Mesenchymal stem cell (in vitro differentiated cells and primary cell): ENCODE data around the gene PTPRD.

Experiments
- DNase-seq: peaks from one replicate; pipeline ENCODE4 v3.0.0-alpha.2; 2013
- H2AFZ ChIP-seq: one replicate; pipeline ENCODE4 v1.6.1; 2013; ENCODE audit warnings: low read depth, mild to moderate bottlenecking, control low read depth, inconsistent platforms, low read length, moderate library complexity
- H2AK5ac ChIP-seq: 2 replicates; pipeline ENCODE4 v1.6.1; 2013; ENCODE audit warnings: low read length, moderate library complexity, mild to moderate bottlenecking, inconsistent platforms; ENCODE audit not compliant: severe bottlenecking
- H2BK120ac ChIP-seq: one replicate; pipeline ENCODE4 v1.6.1; 2013; ENCODE audit warnings: low read depth, mild to moderate bottlenecking, inconsistent platforms, low read length, moderate library complexity
- H2BK12ac ChIP-seq, 2 experiments: one replicate each; pipeline ENCODE4 v1.6.1; 2013; ENCODE audit warnings: inconsistent platforms in 2 of 2, low read length in 2 of 2, mild to moderate bottlenecking in 2 of 2, moderate library complexity in 2 of 2, control low read depth in 1 of 2
- H2BK15ac ChIP-seq: one replicate; pipeline ENCODE4 v1.6.1; 2013; ENCODE audit warnings: mild to moderate bottlenecking, low read depth, inconsistent platforms; ENCODE audit not compliant: poor library complexity, severe bottlenecking
- H2BK5ac ChIP-seq: 2 replicates; pipeline ENCODE4 v1.6.1; 2013; ENCODE audit warnings: low read depth, mild to moderate bottlenecking, low read length, control low read depth, inconsistent platforms; ENCODE audit not compliant: poor library complexity, severe bottlenecking
- H3K14ac ChIP-seq, 2 experiments: one replicate each; pipeline ENCODE4 v1.6.1; 2013; ENCODE audit warnings: inconsistent platforms in 2 of 2, low read length in 2 of 2, control low read depth in 1 of 2, mild to moderate bottlenecking in 1 of 2, moderate library complexity in 1 of 2
- H3K18ac ChIP-seq, 2 experiments: one replicate each; pipeline ENCODE4 v1.6.1; 2013; ENCODE audit warnings: inconsistent platforms in 2 of 2, low read length in 2 of 2, control low read depth in 1 of 2, low read depth in 1 of 2, mild to moderate bottlenecking in 1 of 2
- H3K23ac ChIP-seq, 2 experiments: one replicate each; pipeline ENCODE4 v1.6.1; 2013; ENCODE audit warnings: inconsistent platforms in 2 of 2, low read length in 2 of 2, mild to moderate bottlenecking in 2 of 2, moderate library complexity in 2 of 2, control low read depth in 1 of 2
- H3K27ac ChIP-seq: 2 replicates; pipeline ENCODE4 v1.5.1; 2013; ENCODE audit warnings: mild to moderate bottlenecking, moderate library complexity, low read length, control low read depth, inconsistent platforms; ENCODE audit not compliant: poor library complexity, severe bottlenecking
- H3K27me3 ChIP-seq, 2 experiments: 2 replicates each; pipeline versions ENCODE4 v1.6.1 to v1.7.0; 2013; ENCODE audit warnings: low read length in 2 of 2, mild to moderate bottlenecking in 2 of 2, moderate library complexity in 2 of 2, control low read depth in 1 of 2, inconsistent platforms in 1 of 2; ENCODE audit not compliant: control insufficient read depth in 1 of 2, insufficient read depth in 1 of 2
- H3K36me3 ChIP-seq, 2 experiments: 2 replicates each; pipeline versions ENCODE4 v1.6.1 to v1.7.0; 2013; ENCODE audit warnings: low read length in 2 of 2, control low read depth in 1 of 2, inconsistent platforms in 1 of 2, low read depth in 1 of 2, mild to moderate bottlenecking in 1 of 2; ENCODE audit not compliant: insufficient read depth in 2 of 2, control insufficient read depth in 1 of 2
- H3K4ac ChIP-seq, 2 experiments: one replicate each; pipeline ENCODE4 v1.6.1; 2013; ENCODE audit warnings: inconsistent platforms in 2 of 2, low read length in 2 of 2, mild to moderate bottlenecking in 2 of 2, moderate library complexity in 2 of 2, control low read depth in 1 of 2, low read depth in 1 of 2
- H3K4me1 ChIP-seq: 2 replicates; pipeline ENCODE4 v1.6.1; 2013; ENCODE audit warnings: low read depth, low read length, control low read depth; ENCODE audit not compliant: control insufficient read depth, insufficient read depth
- H3K4me2 ChIP-seq: 2 replicates; pipeline ENCODE4 v1.6.1; 2013; ENCODE audit warnings: low read length, mild to moderate bottlenecking, inconsistent platforms; ENCODE audit not compliant: poor library complexity, severe bottlenecking
- H3K4me3 ChIP-seq, 2 experiments: 2 replicates each; pipeline versions ENCODE4 v1.5.1 to v1.7.0; 2013; ENCODE audit warnings: low read length in 2 of 2, mild to moderate bottlenecking in 2 of 2, control low read depth in 1 of 2, low read depth in 1 of 2; ENCODE audit not compliant: insufficient read depth in 1 of 2
- H3K79me1 ChIP-seq: replicated peaks from 2 replicates; pipeline ENCODE4 v1.6.1; 2013; ENCODE audit warnings: mild to moderate bottlenecking, control low read depth, low read length, inconsistent platforms; ENCODE audit not compliant: poor library complexity, severe bottlenecking
- H3K9ac ChIP-seq: 2 replicates; pipeline ENCODE4 v1.7.0; 2013; ENCODE audit warnings: mild to moderate bottlenecking, low read length, moderate library complexity
- H3K9me3 ChIP-seq: 2 replicates; pipeline ENCODE4 v1.7.0; 2013; ENCODE audit warnings: mild to moderate bottlenecking, low read length; ENCODE audit not compliant: control insufficient read depth
- H4K8ac ChIP-seq: one replicate; pipeline ENCODE4 v1.6.1; 2013; ENCODE audit warnings: inconsistent platforms, mild to moderate bottlenecking, low read length, moderate library complexity
- H4K91ac ChIP-seq: one replicate; pipeline ENCODE4 v1.6.1; 2013; ENCODE audit warnings: mild to moderate bottlenecking, low read length, inconsistent platforms
- WGBS: methylation state at CpG from one replicate; pipeline ENCODE4 v1.1.7; 2013; ENCODE audit warnings: mixed read lengths; 5-methylcytosine and 5-hydroxymethylcytosine counted together

PTPRD gene

DNA sequence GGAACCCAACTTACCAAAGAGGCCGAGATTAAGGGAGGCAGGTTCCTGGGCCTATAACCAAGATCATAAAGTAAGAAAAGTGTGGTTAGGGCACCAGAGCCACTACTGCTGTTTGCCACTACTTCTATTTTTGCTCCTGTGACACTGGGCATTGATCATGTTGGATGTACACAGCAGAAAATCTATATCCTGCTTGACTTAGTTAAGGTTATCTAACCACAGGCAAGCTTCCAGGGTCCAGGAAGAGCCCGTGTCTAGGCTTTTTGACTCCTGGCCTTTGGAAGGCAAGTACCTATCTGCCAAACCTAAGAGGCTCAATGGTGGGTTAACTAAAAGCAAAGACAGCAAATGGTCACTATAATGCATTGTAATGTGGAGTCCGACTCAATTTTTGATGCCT, 2315.8 kb downstream of the PTPRD start:
- 82% methylated on average over 3 of the region's 3 CpGs for WGBS
- Histone ChIP-seq H3K27me3 (no peaks in the 10 kb centered on the region), H4K8ac (no peak overlapping the region), H3K9me3 (no peaks in the 10 kb centered on the region), H2BK15ac (no peak overlapping the region), H3K4ac (no peak overlapping the region), H4K91ac (no peak overlapping the region), H3K27ac (no peak overlapping the region), H3K18ac (no peak overlapping the region), H3K79me1 (no peaks in the 10 kb centered on the region), H2BK5ac (no peak overlapping the region), H3K14ac (no peak overlapping the region), H2AK5ac (no peak overlapping the region), H3K4me2 (no peak overlapping the region), H2AFZ (no peak overlapping the region), H3K23ac (no peak overlapping the region), H3K9ac (no peak overlapping the region), H3K36me3 (no peaks in the 10 kb centered on the region), H3K4me3 (no peak overlapping the region), H2BK120ac (no peak overlapping the region), H3K4me1 (no peaks in the 10 kb centered on the region), H2BK12ac (no peak overlapping the region)
- DNase-seq: no peak

DNA sequence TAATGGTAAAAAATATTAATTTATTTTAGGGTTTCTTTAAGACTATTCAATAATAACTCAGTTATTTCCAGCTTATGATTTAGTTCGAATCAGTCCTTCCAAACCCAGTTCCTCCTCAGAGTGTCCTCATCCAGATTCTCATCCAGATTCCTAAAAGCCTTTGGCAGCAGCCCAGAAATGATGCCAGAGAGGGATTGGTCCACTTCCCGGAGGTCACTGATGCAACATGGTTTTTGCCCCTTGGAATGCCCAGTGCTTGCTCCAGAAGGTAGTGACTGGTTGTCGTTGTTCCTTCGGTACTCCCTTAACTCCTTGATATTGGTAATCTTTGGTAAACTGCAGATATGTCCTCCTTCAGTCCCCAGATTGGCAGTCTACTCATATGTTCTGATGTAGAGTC, 2320.1 kb downstream of the PTPRD start:
- Histone ChIP-seq H3K14ac (no peak overlapping the region), H3K27ac (no peak overlapping the region), H2BK15ac (no peak overlapping the region), H2BK5ac (no peak overlapping the region), H2AK5ac (no peak overlapping the region), H3K79me1 (no peaks in the 10 kb centered on the region), H3K4me1 (no peaks in the 10 kb centered on the region), H2AFZ (no peak overlapping the region), H3K18ac (no peak overlapping the region), H3K27me3 (no peaks in the 10 kb centered on the region), H3K4ac (no peak overlapping the region), H3K9me3 (no peaks in the 10 kb centered on the region), H2BK120ac (no peak overlapping the region), H2BK12ac (no peak overlapping the region), H3K36me3 (no peaks in the 10 kb centered on the region), H4K8ac (no peak overlapping the region), H3K4me2 (no peak overlapping the region), H4K91ac (no peak overlapping the region), H3K4me3 (no peak overlapping the region), H3K9ac (no peak overlapping the region), H3K23ac (no peak overlapping the region)
- 86% methylated on average over 4 of the region's 4 CpGs for WGBS
- no peak for DNase-seq

DNA sequence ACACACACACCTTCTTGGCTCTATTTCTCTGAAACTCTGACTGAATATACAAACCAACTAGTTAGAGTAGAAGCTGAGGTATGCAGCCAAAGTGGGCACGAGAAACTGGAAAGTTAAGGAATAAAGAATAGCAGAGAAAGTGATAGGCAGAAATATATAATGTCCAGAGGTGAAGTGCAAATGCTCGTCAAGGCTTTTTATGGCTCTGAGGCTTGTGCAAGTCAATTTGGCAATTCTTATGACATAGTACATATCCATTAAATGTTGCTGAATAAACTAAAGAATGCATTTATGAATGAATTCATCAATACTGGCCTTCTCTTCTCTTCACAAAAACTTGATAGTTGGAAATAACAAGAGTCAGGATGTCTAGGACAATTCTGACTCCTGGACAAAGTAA, 2323.1 kb downstream of the PTPRD start:
- H2BK120ac ChIP-seq: no peak overlapping the region
- WGBS: 70% methylated on average over 1 of the region's 2 CpGs
- H3K36me3 ChIP-seq: no peaks in the 10 kb centered on the region

DNA sequence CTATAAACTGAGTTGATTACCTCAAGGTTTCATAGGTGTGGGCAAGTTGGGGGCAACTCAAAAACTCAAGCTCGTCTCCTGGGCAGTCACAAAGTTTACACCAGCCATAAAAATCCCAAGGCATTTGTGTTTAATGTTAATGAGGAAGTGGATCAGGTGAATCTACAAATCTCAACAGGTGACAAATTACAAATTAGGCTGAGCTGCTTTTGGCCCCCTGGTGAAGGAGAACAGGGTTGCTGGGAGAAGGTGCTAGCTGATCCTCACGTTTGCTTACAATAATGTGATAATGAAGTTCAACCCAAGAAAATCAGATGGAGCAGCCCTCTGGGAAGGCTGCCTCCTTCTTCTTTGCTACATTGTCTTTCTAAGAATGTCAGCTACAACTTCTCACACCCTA, 2324.8 kb downstream of the PTPRD start:
- no peak overlapping the region for H2BK5ac ChIP-seq
- H3K27ac ChIP-seq: no peak overlapping the region
- no peak overlapping the region for H3K4me3 ChIP-seq
- no peak overlapping the region for H2BK15ac ChIP-seq
- H2BK120ac ChIP-seq: no peak overlapping the region
- no peak overlapping the region for H3K4me2 ChIP-seq
- H3K18ac ChIP-seq: no peak overlapping the region
- H3K9me3 ChIP-seq: no peaks in the 10 kb centered on the region
- 44% methylated on average over 2 of the region's 2 CpGs for WGBS
- no peaks in the 10 kb centered on the region for H3K4me1 ChIP-seq
- H2AK5ac ChIP-seq: no peak overlapping the region
- no peaks in the 10 kb centered on the region for H3K36me3 ChIP-seq
- H3K27me3 ChIP-seq: no peaks in the 10 kb centered on the region
- H3K79me1 ChIP-seq: no peaks in the 10 kb centered on the region
- no peak overlapping the region for H4K91ac ChIP-seq
- DNase-seq: no peak
- no peak overlapping the region for H2AFZ ChIP-seq
- H2BK12ac ChIP-seq: no peak overlapping the region
- H4K8ac ChIP-seq: no peak overlapping the region
- H3K23ac ChIP-seq: no peak overlapping the region
- H3K4ac ChIP-seq: no peak overlapping the region
- H3K14ac ChIP-seq: no peak overlapping the region
- H3K9ac ChIP-seq: no peak overlapping the region

More for the DNA sequence above, 2323.1 kb downstream of the PTPRD start:
- Histone ChIP-seq H4K8ac (no peak overlapping the region), H3K14ac (no peak overlapping the region), H2AFZ (no peak overlapping the region), H4K91ac (no peak overlapping the region), H3K27ac (no peak overlapping the region), H3K79me1 (no peaks in the 10 kb centered on the region), H2BK5ac (no peak overlapping the region), H2BK15ac (no peak overlapping the region), H3K23ac (no peak overlapping the region), H3K4me2 (no peak overlapping the region), H2AK5ac (no peak overlapping the region), H3K9ac (no peak overlapping the region), H3K4me1 (no peaks in the 10 kb centered on the region), H3K18ac (no peak overlapping the region), H3K4me3 (no peak overlapping the region), H3K9me3 (no peaks in the 10 kb centered on the region), H2BK12ac (no peak overlapping the region), H3K4ac (no peak overlapping the region), H3K27me3 (no peaks in the 10 kb centered on the region)
- DNase-seq: no peak
